GM18873 (cell line): ENCODE data around the gene PDE11A.

Experiments
- ATAC-seq: cut with Tn5 transposase; IDR thresholded peaks from one replicate; pipeline ENCODE4 v1.9.1; 2021; ENCODE audit warnings: mild to moderate bottlenecking, moderate library complexity, moderate number of reproducible peaks; ENCODE audit not compliant: unreplicated experiment, low FRiP score

Gene PDE11A

DNA sequence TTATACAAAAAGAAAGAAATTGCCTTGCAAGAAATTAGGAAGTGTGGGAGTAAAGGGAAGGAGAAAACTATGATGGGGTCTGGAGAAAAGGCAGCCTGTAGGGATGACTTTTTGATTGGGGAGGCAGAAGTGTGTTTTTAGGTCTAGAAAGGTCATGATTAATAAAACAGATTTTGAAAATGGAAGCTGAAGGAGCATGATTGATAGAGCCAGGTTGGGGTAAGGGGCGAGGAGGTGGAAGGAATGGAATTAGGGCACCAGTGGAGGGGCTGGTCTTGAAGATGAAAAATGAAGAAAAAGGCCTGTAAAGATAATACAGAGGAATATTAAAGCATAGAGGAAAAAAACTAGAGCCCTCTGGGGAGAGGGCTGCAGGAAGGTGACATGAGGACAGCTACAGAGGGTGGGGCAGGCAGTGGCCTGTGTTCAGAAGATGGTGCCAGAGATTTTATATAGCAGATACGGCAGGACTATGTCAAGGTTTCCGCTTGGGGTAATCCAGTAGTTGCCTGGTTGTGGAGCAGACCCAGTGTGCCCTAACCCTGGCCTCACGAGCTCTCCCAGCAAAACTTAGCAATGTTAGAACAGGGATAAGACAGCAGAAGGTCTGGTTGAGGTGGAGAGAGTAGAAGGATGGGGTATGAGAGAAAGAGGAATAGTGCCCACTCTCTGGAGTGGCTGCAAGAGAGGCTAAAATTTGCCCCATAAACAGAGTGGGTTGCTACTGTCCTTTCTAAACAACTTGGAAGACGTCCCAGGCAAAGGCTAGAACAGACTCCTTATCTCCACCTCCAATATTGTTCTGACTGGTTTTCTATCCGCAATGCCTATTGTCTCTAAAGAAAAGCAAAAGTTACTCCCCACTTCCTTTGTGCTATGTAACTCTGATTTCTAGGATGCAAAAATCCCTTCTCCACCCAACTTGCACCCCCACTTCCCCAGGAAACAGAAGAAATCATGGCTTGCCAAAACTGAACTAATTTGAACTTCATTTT is 392.7 kb downstream of the PDE11A start:
- ATAC-seq = no peak

GRCh38 chr2:177678939-177679338 is 393.6 kb downstream of the PDE11A start:
- ATAC-seq = no peak

GRCh38 chr2:177676636-177677035 is 395.9 kb downstream of the PDE11A start:
- no peak for ATAC-seq

DNA sequence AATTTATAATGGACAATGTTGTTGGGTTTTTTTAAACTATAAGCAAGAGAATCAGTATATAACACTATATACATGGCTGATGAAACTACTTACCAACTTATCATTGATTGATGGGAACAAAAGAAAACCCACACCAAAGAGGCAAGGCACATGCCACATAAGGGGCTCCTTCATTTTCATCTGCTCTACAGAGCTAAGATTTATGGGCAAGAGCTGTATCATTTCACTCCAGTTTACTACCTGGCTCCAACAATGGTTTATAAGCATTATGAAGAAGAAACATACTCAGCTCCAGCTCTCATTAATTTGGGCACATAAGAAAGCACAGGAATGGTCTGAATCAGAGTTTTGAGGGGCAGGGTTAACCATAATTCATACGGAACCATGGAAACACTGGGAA is 396.8 kb downstream of the PDE11A start:
- no peak for ATAC-seq

DNA sequence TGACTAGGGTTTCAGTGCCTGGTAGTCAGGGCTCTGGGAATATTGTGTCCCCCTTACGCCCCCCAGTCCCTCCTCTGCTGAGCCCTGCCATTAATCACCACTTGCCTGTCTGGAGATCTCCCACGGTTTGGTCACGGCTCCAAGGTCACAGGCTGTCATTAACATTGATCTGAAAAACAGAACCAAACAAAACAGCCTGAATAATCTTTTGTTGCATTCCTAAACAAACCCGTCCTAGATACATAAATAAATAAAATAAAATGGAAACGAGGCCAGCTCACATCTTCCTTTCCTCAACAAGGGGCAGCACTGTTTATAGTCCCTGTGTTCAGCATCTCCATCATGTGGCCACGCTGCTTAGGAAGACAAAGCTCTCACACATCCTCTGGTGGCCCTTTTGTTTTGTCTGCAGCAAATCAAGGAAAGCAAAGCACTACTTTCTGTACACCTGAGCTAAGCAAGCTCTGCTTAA is 397.2 kb downstream of the PDE11A start:
- ATAC-seq = no peak

GRCh38 chr2:177673602-177674595 is 398.7 kb downstream of the PDE11A start:
- ATAC-seq = no peak

DNA sequence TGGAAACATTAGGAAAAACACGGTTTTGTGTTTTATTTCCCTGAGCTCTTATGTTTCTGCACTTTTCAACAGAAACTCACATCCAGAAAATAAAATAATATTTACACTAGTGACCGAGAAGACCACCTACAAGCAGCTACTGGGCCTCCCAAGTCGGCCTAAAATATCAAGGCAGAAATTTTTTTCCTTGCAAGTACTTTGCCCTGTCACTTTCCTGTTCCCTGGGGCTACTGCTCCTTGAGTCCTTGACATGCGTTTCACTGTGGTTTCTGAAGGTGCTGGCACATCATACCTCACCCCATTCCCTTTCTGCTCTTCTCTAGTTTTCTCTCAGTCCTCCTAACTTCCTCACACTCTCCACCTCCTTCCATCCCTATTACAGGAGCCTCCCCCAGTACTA is 400.9 kb downstream of the PDE11A start:
- ATAC-seq = no peak

DNA sequence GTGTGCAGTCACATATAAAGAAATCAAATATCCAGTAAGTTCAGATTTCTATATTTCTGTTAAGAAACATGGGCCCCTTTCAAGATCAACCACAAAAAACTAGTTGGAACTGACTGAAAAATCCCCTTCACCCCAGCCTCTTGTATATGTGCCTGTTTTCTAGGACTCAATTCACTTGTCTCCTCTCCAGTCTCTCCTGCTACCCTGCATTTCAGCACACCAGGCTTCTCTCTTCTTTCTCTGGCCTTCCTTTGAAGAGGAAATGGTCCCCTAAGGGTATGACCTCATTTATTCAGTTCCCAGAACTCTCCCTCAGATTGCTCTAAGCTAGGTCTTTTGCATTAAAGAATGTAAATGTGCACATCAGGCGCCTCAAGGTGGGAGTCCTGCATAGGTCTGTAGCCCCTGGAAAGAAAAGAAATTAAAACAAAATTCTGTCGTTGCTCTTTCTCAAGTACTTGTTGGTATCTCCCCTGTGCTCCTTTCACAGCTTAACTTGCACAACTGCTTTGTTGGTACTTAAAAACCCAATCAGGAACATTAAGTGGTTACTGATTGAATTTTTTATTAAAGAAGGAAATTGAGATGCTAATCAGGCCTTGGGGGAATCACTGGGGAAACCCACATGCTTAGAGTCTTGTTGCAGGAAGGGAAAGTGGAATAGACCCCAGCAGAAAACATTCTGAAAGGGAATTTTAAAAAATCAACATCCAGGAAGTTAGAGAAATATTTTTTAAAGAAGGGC is 401.6 kb downstream of the PDE11A start:
- no peak for ATAC-seq

DNA sequence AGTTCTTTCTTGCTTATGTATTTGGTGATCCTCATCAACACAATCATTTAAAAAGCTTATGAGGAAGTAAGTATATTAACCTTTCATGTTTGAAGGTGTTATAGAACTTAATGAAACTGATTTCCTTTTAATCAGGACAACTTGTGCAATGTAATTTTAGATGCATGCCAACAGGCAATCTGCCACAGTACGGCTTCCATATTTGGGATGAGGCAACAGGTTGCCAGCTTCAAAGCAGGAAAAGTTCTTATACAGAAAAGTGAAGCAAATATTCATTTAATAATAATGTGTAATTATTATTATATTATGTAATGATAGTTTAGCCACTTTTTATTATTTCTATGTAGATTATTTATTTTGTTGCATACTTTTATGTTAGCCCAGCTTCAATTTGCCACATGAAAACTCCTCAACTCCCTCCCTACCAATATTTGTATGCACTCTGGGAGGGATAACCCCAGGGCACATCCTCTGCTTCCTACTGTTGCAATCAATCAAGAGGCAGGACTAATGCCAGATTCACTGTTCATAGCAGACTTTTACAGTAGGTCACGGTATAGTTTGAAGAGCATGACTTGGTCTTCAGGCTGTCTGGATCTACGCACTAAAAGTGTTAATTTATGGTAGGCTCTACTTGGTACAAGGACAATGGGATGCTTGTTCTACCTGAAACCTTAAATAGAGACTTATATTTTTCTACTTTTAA is 402.8 kb downstream of the PDE11A start:
- no peak for ATAC-seq

- no peak for ATAC-seq
Observed at GRCh38 chr2:177669201-177669600, 403.4 kb downstream of the PDE11A start.

DNA sequence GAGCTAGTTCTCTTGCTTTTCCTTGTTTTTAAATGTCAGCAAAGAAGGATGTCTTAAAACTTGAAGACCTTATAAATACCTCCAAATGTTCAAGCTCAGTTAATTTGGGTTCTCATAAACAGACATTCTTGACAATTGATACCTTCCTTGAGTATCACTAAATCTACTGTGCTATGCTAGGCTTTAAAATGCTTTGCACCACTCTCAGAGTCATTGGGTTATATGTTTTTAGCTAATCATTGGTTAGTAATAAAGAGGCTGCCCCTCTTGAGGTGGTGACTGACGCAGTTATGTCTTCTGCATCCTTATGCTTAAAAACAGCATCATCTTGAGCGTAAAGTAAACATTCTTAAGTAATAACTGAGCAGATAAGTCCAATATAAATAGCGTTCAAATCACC is 404.0 kb downstream of the PDE11A start:
- ATAC-seq = no peak

DNA sequence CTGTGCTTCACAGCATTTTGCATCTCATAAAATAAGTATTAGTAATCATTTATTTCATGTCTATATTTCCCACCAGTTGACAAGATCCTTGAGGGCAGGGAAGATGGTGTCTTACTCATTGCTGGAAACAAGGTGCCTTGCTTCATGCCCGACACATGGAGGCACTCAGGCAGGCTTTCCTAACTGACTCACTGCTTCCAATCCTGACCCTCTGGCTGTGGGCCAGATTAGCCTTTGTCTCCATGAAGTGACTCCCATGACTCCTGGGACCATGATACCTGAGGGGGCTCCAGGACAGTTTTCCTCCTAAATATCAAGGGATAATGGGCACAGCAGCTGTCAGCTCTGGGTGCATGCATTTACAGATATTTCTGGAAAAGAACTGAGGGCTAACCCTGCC is 405.0 kb downstream of the PDE11A start:
- ATAC-seq = no peak

- no peak for ATAC-seq
Observed at GRCh38 chr2:177666408-177666807, 406.2 kb downstream of the PDE11A start.

DNA sequence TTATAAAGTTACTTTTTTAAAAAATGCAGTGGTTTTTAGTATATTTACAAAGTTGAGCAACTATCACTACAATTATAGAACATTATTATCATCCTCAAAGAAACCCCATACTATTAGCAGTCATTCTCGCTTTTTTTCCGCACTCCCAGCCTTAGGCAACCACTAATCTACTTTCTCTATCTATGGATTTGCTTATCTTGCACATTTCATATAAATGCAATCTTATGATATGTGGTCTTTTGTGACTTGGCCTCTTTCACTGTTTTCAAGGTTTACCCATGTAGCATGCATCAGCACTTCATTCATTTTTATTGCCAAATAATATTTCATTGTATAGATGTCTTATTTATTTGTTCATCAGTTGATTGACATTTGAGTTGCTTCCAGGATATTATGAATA is 406.6 kb downstream of the PDE11A start:
- no peak for ATAC-seq

GRCh38 chr2:177665328-177665727 is 407.2 kb downstream of the PDE11A start:
- no peak for ATAC-seq

DNA sequence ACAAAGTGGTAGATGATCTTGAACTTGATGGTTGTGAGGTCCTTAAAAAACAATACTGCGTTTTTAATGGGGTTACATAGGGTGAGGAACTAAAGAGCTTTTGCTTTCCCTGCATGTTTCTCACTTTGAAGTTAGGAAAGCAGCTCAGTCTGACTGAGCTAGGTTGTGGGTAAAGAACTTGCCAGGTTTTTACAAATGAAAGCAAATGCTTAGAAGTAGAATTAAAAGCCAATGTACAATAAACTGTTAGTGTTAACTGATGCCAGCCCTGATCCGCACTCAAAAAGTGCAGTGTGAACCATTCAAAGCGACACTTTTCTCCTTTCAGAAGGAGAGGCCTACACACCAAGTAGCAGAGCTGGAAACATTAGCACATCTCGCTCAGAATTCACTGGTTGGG is 409.7 kb downstream of the PDE11A start:
- ATAC-seq = no peak

- ATAC-seq = no peak
Observed at GRCh38 chr2:177660742-177661141, 411.8 kb downstream of the PDE11A start.

DNA sequence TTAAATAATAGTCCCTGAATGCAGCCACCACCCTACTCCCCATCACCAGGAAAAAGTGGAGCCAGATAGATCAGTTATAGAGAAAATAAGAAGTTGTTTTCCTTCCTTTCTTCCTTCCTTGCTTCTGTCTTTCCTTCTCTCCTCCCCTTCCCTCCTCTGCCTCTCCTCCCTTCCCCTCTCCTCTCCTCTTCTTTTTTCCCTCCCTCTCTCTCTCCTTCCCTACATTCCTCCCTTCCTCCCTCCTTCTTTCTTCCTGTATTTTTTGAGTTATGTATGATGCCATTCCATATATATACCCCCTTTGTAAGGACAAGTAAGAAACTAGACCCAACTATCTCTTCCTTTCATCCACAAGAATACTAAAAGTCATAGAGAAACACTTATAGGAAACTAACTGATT is 414.3 kb downstream of the PDE11A start:
- no peak for ATAC-seq

GRCh38 chr2:177651833-177652232 is 420.7 kb downstream of the PDE11A start:
- no peak for ATAC-seq
